HUDEP-2 (cell line): ENCODE results near the gene LIPJ.
A peak's percentile ranks its signal among the peaks of the same experiment; 100 is the strongest.

ENCODE experiments used
- DNase-seq, 76 experiments: peaks; one replicate each; lab custom pipeline; 2025; ENCODE audit not compliant: unreplicated experiment in 76 of 76; lab: John Stamatoyannopoulos, UW

LIPJ gene, protein sequence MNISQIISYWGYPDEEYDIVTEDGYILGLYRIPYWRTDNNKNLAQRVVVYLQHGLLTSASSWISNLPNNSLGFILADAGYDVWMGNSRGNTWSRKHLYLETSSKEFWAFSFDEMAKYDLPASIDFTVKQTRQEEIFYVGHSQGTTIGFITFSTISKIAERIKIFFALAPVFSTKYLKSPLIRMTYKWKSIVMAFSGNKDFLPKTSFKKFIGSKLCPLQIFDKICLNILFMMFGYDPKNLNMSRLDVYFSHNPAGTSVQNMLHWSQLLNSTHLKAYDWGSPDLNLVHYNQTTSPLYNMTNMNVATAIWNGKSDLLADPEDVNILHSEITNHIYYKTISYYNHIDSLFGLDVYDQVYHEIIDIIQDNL

DNA sequence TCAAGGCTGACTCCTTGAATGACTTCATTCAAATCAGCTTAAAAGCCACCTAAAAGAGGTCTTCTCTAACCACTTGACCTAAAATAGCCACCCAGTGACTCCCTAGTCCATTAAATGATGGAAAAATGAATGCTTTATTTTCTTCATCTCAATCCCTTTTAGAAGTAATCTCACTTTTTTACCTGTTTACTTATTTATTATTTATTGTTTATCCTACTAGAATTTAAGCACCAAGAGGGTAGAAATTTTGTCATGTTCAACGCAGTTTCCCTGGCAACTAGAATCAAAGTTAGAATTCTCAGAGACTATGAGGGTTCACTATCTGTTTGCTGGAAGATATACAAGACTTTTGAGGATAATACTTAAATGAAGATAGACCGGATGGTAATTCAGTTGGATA, at the start of gene LIPJ:
TSS of gene LIPJ (plus strand) at position 301 of the 400 bp plus-strand sequence. CDS start 3,926 bp downstream, outside the sequence.
- no peak for DNase-seq

DNA sequence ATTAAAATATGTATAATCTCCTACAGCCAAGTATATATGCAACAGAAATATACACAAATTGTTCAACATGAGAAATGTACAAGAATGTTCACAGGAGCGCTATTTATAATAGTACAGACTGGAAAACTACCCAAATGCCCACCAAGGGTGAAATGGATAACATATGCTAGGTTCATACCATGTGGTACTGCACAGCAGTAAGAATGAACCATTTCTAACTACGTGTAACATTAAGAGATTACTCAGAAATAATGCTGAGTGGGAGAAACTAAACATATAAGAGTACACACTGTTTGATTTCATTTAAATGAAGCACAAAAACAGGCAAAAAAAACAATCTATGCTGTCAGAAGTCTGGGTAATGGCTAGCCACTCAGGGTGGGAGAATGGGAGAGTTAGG, 49.2 kb upstream of the LIPJ start:
- DNase-seq: no peak

DNA sequence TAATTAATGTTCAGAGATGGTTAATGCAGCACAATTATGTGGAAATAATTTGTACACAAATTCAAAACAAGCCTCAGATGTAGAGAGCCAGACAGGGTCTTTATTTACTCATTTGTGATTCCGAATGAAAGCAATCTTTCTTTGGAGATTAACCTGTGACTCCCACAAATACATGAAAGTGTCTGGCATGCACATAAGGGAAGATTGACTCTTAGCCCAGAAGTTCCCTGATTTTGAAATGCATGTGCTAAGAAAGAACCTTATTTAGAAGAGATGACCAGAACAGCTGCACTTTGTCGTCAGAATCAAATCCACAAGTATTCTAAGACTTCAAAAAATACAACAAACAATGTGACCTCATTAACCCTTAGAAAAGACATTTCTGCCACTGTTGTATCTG, 48.5 kb upstream of the LIPJ start:
- no peak for DNase-seq

DNA sequence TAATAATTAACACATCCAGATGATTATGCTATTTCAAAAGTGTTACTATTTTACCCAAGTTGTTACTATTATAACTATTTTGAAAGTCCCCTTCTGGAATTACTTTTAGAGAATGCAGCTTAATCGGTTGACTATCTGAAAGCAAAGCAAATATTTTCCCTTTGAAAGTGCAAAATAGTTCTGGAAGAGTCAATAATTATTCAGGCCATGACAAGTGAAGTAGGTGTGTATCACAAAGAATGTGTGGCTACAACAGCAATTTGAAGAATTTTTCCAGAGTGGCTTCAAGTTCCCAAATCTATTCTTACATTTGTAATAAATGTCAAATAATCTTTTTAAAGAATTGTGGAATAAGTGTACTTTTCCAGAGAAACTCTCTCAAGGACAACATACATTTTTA, 46.2 kb upstream of the LIPJ start:
- no peak for DNase-seq

DNA sequence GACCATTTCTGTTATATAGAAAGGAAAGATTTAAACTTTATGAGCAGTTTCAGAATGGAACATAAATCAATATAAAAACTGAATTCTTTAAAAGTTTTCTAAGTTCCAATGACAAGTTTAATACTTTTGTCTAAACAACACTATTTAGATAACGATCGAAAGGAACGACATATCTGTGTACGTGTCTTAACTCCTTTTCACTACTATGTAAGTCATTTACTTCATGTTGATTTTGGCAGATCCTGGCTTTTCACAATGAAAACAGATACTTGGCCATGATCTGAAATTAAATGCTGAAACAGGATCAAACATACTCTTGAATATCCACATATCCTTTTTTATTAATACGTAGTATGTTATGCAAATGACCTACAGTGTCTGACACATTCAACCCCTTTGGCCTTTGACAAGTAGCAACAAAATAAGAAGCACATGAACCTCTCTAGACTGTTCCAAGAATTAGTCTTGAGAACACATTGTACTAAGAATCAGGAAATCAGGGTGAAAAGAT, 45.4 kb upstream of the LIPJ start:
- no peak for DNase-seq

DNA sequence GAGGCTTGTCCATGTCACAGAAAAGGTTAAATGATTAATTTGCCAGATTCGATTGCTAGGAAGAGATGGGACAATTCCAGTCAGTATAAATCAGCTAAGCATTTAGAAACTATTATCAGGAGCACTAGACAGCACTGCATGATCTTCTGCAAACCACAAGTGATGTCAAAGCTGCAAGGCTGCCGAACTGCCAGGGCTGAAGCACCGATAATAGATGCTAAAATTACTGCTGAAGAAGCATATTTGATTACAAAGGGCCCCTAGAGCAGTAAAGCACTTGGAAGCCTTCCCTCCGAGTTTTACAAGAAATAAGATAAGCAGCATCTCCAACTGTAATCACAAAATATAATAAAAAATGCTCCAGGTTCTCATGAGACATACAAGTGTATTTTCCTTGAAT, 44.0 kb upstream of the LIPJ start:
- DNase-seq: no peak

DNA sequence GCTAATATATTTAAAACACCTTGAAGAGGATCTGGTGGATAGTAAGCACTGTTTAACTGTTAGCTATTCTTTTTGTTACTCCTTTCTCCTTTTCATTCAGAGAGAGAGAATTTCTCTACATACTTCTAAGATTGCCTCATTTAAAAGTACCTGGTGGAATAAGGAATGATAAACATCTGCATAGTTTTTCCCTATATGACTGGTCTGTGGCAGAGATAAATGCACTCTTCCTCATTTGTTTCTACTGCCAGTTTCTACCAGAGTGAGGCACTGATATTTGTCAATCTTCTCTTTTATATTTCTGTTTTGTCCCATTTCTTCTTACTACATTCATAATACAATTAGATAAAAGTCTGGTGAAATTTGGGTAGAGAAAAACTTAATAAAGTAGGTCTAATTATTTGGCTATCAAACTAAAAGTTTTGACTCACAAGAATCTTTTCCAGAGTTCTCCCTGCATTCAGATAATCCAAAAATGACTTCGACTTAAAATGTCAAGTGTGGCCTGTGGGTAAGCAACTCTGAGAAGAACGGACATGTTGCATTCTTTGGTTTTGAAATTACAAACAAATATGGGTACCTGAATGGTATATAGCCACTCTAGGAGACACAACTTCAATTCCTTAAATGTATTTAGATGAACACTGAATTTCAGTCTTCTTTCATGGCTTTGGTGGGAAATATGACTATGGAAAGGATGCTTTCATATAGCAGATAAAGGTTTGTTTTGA, 42.3 kb upstream of the LIPJ start:
- DNase-seq: no peak

DNA sequence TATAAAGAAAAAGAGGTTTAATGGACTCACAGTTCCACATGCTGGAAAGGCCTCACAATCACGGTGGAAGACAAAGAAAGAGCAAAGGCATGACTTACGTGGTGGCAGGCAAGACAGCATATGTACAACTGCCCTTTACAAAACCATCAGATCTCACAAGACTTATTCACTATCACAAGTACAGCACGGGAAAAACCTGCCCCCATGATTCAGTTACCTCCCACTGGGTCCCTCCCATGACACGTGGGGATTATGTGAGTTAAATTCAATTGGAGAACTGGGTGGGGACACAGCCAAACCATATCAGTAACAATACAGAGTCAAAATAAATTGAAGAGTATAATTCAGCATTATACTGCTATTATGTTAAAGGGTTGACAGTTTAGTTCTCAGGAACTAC, 41.2 kb upstream of the LIPJ start:
- peak in 25 of 76 experiments; percentile 1 to 65 (median 18) for DNase-seq

DNA sequence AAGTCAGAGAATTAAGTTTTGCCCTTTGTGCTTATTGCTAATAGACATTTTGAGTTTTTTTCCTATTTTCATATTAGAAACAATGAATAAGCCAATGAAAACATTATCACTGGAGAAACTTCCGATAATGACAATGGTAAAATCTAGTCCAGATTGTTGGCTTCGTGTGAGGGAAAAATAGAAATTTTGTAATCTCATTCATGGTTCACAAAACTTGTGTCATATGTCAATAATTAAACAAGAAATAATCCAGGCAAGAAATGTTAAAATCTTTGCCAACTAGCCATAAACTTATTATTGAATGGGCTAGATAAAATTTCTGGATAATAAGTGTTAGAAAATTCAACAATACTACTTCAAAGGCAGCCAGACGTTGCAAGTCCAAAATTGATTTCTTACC, 40.1 kb upstream of the LIPJ start:
- DNase-seq: no peak

DNA sequence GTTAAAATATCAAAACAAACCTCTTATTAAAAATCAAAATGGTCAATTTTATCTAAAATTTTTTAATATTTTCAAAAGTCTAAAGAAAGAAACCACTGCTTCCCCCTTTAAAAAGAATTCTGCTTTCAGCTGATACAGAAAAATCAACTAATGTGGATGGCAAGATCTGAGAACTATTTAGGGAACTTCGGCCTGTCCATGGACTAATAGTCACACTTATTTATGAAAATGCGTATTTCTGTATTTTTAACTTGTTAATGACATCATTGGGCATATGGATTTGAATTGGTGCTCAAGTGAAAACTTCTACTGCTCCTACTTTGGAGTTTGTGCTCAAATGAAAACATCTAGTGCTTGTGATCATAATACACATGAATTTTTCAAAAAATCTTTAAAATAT, 35.3 kb upstream of the LIPJ start:
- no peak for DNase-seq

DNA sequence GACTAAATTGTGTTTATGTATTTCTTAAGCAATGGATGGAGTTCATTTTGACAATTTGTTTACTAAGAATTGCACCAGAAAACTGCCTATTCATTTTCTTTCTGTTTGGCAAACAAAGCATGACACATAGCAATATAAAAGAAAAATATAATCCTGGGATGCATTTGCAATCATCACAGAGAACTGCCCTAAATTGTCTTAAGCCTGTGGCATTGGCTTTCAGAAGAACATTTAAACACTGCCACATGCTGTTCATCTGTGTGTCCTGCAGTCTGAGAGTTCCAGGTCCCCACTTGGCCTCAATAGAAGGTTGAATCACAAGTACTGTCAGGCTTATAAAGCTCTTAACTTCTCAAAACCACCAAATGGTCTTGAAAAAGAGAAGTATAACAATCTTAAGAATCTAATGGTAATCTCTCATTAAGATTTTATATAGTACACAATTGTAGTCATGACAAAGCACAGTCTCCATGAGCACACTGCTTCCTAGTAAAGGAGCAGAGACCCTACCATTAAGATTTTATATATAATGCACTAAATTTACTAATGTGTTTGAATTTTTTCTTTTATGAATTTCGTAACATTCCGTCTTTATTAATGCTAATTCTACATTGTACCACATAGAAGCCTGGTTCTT, 33.3 kb upstream of the LIPJ start:
- peak in 10 of 76 experiments; percentile 3 to 46 (median 9) for DNase-seq

DNA sequence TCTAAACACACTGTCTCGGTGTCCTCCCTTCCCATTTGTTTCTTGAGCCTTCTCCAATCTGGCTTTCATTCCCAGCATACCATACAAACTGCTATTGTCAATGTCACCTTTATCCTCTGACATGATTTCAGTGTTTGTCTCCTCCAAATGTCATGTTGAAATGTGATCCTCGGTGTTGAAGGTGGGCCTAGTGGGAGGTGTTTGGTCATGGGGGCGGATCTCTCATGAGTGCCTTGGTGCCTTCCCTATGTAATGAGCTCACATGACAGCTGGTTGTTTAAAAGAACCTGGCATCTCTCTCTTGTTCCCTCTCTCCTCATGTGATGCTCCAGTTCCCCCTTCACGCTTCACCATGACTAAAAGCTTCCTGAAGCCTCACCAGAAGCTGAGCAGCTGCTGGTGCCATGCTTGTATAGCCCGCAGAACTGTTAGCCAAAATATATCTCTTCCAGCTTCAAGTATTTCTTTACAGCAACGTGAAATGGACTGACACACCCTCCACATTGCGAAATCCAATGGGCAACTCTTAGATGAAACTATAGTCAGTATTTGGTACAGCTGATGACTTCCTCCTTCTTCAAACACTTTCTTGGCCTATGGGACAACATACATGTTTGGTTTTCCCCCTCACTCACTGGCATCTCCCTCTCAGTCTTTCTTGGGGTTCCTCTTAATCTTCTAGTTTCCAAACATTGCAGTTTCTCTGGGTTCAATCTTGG, 31.2 kb upstream of the LIPJ start:
- no peak for DNase-seq

DNA sequence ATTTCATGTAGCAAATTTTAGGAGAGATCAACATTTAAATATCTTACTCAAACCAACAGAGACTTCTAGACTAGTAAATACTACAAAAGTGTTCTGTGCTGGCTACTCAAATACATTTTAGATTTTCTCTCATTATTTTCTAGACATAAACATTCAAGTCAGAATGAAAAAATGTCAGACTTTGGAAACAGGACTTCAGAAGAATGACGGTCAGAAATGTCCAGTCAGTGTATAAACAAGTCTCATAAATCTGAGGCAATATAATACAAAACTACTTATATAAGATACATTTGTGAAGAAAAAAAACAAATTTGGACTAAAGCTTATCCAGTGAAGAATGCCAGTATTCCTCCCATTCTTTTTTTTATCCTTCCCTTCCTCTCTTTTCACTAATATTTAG, 29.3 kb upstream of the LIPJ start:
- no peak for DNase-seq

DNA sequence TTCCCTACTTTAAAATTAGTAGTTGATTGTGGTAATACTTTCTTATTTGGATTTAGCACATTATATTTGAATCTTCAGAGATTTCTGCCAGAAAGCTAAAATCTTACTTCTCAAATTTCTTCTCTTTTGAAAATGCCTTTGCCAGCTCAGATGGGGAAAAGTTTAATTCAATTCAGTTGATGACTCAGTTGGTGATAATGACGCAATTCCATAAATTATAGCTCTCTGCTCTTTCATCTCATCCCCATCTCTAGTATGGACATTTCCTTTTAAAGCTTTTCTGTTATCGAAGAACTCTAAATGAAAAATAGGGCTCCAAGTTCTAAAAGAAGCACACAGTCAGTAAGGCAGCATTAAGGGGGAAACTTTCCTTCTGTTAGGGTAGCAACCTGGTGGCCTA, 28.9 kb upstream of the LIPJ start:
- no peak for DNase-seq

DNA sequence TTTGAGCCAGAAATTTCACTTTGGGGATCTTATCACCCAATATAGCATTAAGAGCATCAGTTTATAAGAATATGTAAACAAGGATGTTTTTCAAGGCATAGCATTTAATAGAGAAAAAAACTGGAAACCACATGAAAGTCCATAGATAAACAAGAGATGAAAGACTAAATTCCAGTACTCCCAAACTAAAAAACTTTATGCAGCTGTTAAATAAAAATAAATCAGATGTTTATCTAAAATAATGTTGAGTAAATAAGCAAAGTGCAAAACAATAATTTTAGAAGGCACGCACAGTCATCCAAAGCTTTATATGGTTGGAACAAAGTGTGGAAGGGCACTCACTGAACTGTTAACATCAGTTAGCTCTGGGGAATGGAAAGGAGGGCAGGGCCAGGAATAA, 24.4 kb upstream of the LIPJ start:
- DNase-seq: no peak

DNA sequence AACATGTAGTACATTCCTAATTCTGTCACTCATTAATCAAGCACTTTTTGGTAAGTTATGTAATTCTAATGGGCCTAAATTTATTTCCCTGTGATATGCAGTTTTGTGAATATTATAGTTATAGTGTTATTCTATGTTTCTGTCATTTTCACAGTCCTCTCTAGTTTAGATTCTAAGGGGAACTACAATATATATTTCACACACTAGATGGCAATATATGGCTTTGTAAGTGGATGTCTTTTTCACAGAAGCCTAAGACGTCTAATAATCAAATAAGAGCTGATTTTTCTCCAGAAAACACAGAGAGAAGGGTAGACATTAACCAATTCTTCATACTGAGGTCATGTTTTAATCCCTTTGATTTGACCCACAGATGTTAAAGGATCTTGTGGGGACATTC, 21.5 kb upstream of the LIPJ start:
- DNase-seq: peak in 2 of 76 experiments; percentile 6 to 7

DNA sequence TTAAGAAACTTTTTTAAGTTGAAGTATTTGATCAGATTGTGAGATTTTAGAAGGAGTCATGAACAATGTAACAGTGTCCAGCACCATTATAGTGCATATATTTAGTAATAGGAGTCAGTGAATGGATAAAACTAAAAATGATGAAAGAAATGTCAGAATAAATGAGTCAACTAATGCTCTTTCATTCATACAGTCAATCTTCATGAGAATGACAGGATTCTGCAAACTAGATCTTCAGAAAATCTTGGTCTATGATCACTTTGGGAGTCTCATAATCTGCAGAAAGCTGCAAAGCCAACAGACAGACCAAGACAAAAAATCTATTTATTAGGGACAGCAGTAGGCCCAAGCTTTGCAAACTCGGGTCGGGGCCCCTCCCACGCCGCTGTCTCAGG, 4.2 kb upstream of the LIPJ start:
- no peak for DNase-seq

DNA sequence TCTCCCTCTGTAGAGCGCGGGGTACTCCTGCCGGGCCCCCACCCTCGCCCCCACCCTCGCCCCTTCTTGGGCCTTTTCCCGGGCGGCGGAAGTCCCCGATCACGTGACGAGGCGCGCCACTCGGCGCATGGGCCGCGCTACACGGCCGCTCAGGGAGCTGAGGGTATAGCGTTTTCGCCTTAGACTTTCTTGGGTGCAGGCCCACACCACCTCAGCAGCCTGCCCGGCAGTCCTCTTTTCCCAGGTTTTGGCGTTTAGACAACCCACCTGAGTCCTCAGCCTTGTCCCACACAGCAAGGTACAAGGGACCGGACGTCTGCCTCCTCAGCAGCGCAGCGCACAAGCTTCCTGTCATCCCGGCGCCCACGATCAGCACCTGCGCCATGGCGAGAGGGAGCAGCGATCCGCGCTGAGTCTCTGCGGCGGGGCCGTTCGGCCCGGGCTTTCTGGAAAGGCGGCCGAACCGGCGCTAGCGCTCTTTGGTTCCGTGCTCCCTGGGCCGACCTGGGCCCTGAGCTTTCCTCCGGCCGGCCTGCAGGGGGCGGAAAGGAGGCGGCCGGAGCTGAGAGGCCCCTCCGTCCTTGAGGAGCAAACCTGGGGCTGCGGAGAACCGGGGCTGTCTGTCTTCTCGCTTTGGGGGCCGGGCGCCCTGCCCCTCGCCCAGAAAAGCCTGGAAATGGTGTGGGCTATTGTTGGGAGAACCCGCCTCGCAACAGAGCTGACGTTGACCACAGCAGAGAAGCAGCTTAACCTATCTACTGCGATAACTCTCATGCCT, 3.6 kb upstream of the LIPJ start, which contains the start of gene RNLS:
TSS of gene RNLS (minus strand) at position 513 of the 778 bp plus-strand sequence.
- peak in 27 of 76 experiments; percentile 1 to 50 (median 17) for DNase-seq

DNA sequence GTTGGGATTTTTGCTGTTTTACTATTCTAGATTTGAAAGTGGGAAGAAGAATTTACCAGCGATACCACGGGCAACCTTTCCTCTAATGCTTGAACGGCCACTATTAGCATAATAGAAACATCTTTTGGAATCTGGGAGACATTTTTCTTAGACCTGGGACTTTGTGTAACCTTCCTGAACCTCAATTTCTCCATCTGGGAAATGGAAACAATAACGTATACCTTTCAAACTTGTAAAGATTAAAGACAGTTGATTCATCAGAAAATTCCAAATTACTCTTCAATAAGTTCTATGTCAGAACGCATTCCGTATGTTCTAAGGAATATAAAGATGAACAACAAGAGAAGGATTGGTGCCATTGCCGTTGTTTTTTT, 3.0 kb upstream of the LIPJ start:
- no peak for DNase-seq

DNA sequence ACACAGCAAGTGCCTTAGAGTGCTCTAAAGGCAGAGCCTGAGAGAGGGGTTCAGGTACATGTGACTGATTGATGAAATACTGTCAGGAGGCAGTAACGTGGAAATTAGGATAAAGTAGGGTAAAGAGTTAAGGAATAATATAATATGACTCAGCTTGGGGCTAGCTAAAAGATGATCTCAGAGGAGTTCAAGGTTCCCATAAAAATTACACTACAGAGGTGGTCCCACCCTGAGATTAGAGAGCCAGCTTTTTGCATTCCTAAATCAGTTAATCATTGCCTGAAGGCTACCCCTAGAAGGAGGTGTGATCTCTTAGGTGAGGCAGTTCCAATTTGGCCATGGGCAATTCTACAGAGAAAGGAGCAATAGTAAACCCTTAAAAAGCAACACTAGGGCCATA, 5.8 kb downstream of the LIPJ start:
- no peak for DNase-seq
